DOHH2 (cell line): ENCODE data around the gene HOXA13.
A peak's percentile ranks its signal among the peaks of the same experiment; 100 is the strongest.

Source experiments
- CTCF ChIP-seq: fragments of 200-600 bp; sonication (generic); IDR thresholded peaks from one replicate; pipeline ENCODE4 v1.5.1; 2014; ENCODE audit warnings: antibody characterized with exemption, mild to moderate bottlenecking, low read depth, low read length; ENCODE audit not compliant: poor library complexity, severe bottlenecking
- EZH2phosphoT487 ChIP-seq: fragments of 200-600 bp; sonication (generic); IDR thresholded peaks from 2 replicates; pipeline ENCODE4 v1.6.1; 2017; ENCODE audit warnings: borderline replicate concordance, mild to moderate bottlenecking, antibody characterized with exemption, low read length, moderate library complexity, mixed read lengths

GRCh38 chr7:27157702-27158431 lies 42.0 kb downstream of the HOXA13 start:
- no peak for TF ChIP-seq CTCF
- 0 out of 2 replicates have a peak, but pooled peaks have one; percentile 30 for TF ChIP-seq EZH2phosphoT487
